Measurements from ENCODE around the gene CC2D2B.

CC2D2B gene

GRCh38 chr10:95861386-95861785 is 46.4 kb upstream of the CC2D2B start:
- TF ChIP-seq PPARA (CRISPR knock-in tag; IDR thresholded peaks at IDR 0.05; ENCODE audit: borderline replicate concordance) = no peak
- TF ChIP-seq CREB5 (CRISPR knock-in tag; IDR thresholded peaks at IDR 0.05; ENCODE audit: low read depth) = no peak
- TF ChIP-seq CSDC2 (CRISPR knock-in tag; IDR thresholded peaks at IDR 0.05) = no peak
- TF ChIP-seq PATZ1 (CRISPR knock-in tag; IDR thresholded peaks at IDR 0.05; ENCODE audit: borderline replicate concordance) = no peak
- TF ChIP-seq ZNF565 (CRISPR knock-in tag; conservative IDR thresholded peaks at IDR 0.05; ENCODE audit: low read depth) = no peak
- TF ChIP-seq TCF4 (CRISPR knock-in tag; IDR thresholded peaks at IDR 0.05; ENCODE audit: borderline replicate concordance) = no peak
- TF ChIP-seq RARB (CRISPR knock-in tag; IDR thresholded peaks at IDR 0.05) = no peak
- TF ChIP-seq ZFP30 (CRISPR knock-in tag; IDR thresholded peaks at IDR 0.05) = no peak
- no peak for TF ChIP-seq ARNTL (CRISPR knock-in tag; IDR thresholded peaks at IDR 0.05; ENCODE audit: borderline replicate concordance, low read depth)
- TF ChIP-seq ZC3H10 (CRISPR knock-in tag; IDR thresholded peaks at IDR 0.05) = no peak
- no peak for TF ChIP-seq BACH2 (CRISPR knock-in tag; IDR thresholded peaks at IDR 0.05; ENCODE audit: borderline replicate concordance)
- TF ChIP-seq TSHZ2 (CRISPR knock-in tag; IDR thresholded peaks at IDR 0.05) = no peak
- TF ChIP-seq GLIS3 (CRISPR knock-in tag; IDR thresholded peaks at IDR 0.05) = no peak
- TF ChIP-seq CSRNP3 (CRISPR knock-in tag; IDR thresholded peaks at IDR 0.05) = no peak
- TF ChIP-seq ESRRG (CRISPR knock-in tag; IDR thresholded peaks at IDR 0.05) = no peak
- TF ChIP-seq SNAI2 (CRISPR knock-in tag; IDR thresholded peaks at IDR 0.05) = no peak
- TF ChIP-seq POU6F1 (CRISPR knock-in tag; IDR thresholded peaks at IDR 0.05; ENCODE audit: borderline replicate concordance, low read depth) = no peak
- no peak for TF ChIP-seq ZNF70 (CRISPR knock-in tag; IDR thresholded peaks at IDR 0.05)
- ATAC-seq = no peak

GRCh38 chr10:95864906-95865813 is 42.6 kb upstream of the CC2D2B start:
- TF ChIP-seq ZNF8 (CRISPR knock-in tag; IDR thresholded peaks at IDR 0.05) (no peak), CSDC2 (CRISPR knock-in tag; IDR thresholded peaks at IDR 0.05) (no peak), ZNF70 (CRISPR knock-in tag; IDR thresholded peaks at IDR 0.05) (no peak), CREB5 (CRISPR knock-in tag; IDR thresholded peaks at IDR 0.05; ENCODE audit: low read depth) (no peak), RARB (CRISPR knock-in tag; IDR thresholded peaks at IDR 0.05) (no peak)
- peak; percentile 92 for ATAC-seq

Data from SK-N-SH treated with all-trans-retinoic acid at 6 μM for 48 hours (cell line).